HepG2 (cell line): ENCODE measurements around the gene ACOXL. TPM values are rescaled to one million over a fixed set of nuclear protein-coding genes. Genes with fewer than 3 reads are reported as not detected.

Experiments
- ATAC-seq: fragments of 200-7000 bp; cut with Tn5 transposase; 3 replicates; pipeline ENCODE4 v1.9.1; 2020; ENCODE audit warnings: mild to moderate bottlenecking, moderate library complexity
- BruUV-seq: library from RNA; stranded (reverse); fragments of 400-500 nt; replicated peaks from 2 replicates; lab custom pipeline; 2021; lab: Mats Ljungman, UMichigan
- CTCF ChIA-PET: fragments of 300-600 bp; formaldehyde crosslinking; extraction: SDS; loops from one replicate; lab custom pipeline; 2021; ENCODE audit warnings: low total read pairs, inconsistent platforms, low intra/inter-chr PET ratio; lab: Yijun Ruan, JAX
- POLR2A ChIA-PET: fragments of 350-600 bp; sonication (Branson Sonifier 250); formaldehyde crosslinking; loops from one replicate; lab custom pipeline; 2020; ENCODE audit warnings: antibody characterized with exemption, inconsistent platforms; lab: Yijun Ruan, JAX
- DNase-seq: peaks from one replicate; pipeline ENCODE4 v3.0.0-alpha.2; 2015; ENCODE audit warnings: low spot score
- FAIRE-seq: peaks from 3 replicates; lab custom pipeline; 2011; peaks lifted over from hg19 to GRCh38; lab: Jason Lieb, UNC
- H2AFZ ChIP-seq: one replicate; pipeline ENCODE4 v1.6.1; 2011; ENCODE audit warnings: low read length, inconsistent platforms
- H3K27ac ChIP-seq: fragments of 300-600 bp; 3 replicates; pipeline ENCODE4 v1.8.0; 2011; ENCODE audit warnings: mixed run types, mild to moderate bottlenecking, mixed read lengths, low read length, inconsistent platforms; ENCODE audit not compliant: insufficient read depth; ENCODE audit errors: extremely low read length
- H3K27me3 ChIP-seq, 2 experiments: fragments of 200-600 bp in 1 of 2; 2 replicates in 1 of 2; 3 replicates in 1 of 2; pipeline versions ENCODE4 v1.6.0 to v1.8.0; 2011; ENCODE audit warnings: low read length in 2 of 2, mild to moderate bottlenecking in 2 of 2, moderate library complexity in 2 of 2, inconsistent platforms in 1 of 2; ENCODE audit not compliant: insufficient read depth in 2 of 2, control insufficient read depth in 1 of 2
- H3K36me3 ChIP-seq, 2 experiments: fragments of 200-600 bp in 1 of 2; replicated peaks in 1 of 2; 2 replicates in 1 of 2; 3 replicates in 1 of 2; pipeline versions ENCODE4 v1.5.1 to v1.8.0; 2011; ENCODE audit warnings: low read length in 2 of 2, inconsistent platforms in 1 of 2; ENCODE audit not compliant: insufficient read depth in 2 of 2, control insufficient read depth in 1 of 2
- H3K4me1 ChIP-seq: 2 replicates; pipeline ENCODE4 v1.5.1; 2012; ENCODE audit warnings: low read length, inconsistent platforms; ENCODE audit not compliant: insufficient read depth
- H3K4me2 ChIP-seq: 2 replicates; pipeline ENCODE4 v1.6.0; 2011; ENCODE audit warnings: low read depth, low read length, inconsistent platforms
- H3K4me3 ChIP-seq, 3 experiments: fragments of 200-600 bp in 1 of 3; sonication (generic), shearing (Covaris generic) in 1 of 3; replicated peaks in 1 of 3; 2 replicates each; pipeline ENCODE4 v1.5.1; 2011 to 2016; ENCODE audit warnings: low read length in 3 of 3, inconsistent platforms in 2 of 3, low read depth in 2 of 3, mild to moderate bottlenecking in 2 of 3, control low read depth in 1 of 3, mixed read lengths in 1 of 3; ENCODE audit not compliant: insufficient read depth in 1 of 3
- H3K79me2 ChIP-seq: one replicate; pipeline ENCODE4 v1.6.1; 2011; ENCODE audit warnings: low read length, inconsistent platforms; ENCODE audit not compliant: insufficient read depth
- H3K9ac ChIP-seq: 2 replicates; pipeline ENCODE4 v1.6.0; 2011; ENCODE audit warnings: mild to moderate bottlenecking, low read depth, low read length, inconsistent platforms; ENCODE audit not compliant: insufficient read depth
- H3K9me3 ChIP-seq: 2 replicates; pipeline ENCODE4 v1.5.1; 2012; ENCODE audit warnings: mild to moderate bottlenecking, low read length
- H4K20me1 ChIP-seq: 2 replicates; pipeline ENCODE4 v1.6.0; 2011; ENCODE audit warnings: inconsistent platforms, mild to moderate bottlenecking, low read length, moderate library complexity; ENCODE audit not compliant: insufficient read depth
- ARNTL ChIP-seq: sonication (generic); formaldehyde crosslinking; IDR thresholded peaks from 2 replicates; pipeline ENCODE4 v1.4.0; 2020; ENCODE audit warnings: mild to moderate bottlenecking, missing genetic modification reagents
- FOXA3 ChIP-seq: IDR thresholded peaks from 2 replicates; pipeline ENCODE4 v1.6.1; 2016; ENCODE audit warnings: missing genetic modification reagents, missing compliant biosample characterization
- FOXK2 ChIP-seq: fragments of 450-650 bp; IDR thresholded peaks from 2 replicates; pipeline ENCODE4 v1.6.1; 2016
- HNF1A ChIP-seq, 2 experiments: sonication (generic) in 1 of 2; formaldehyde crosslinking in 1 of 2; IDR thresholded peaks; 2 replicates each; pipeline versions ENCODE4 v1.4.0 to v1.6.1; 2016 to 2020; ENCODE audit warnings: borderline replicate concordance in 1 of 2, low read depth in 1 of 2, mild to moderate bottlenecking in 1 of 2, missing genetic modification reagents in 1 of 2
- MAF1 ChIP-seq: sonication (generic); formaldehyde crosslinking; IDR thresholded peaks from 2 replicates; pipeline ENCODE4 v1.5.0; 2020; ENCODE audit warnings: missing genetic modification reagents, borderline replicate concordance
- MLX ChIP-seq: IDR thresholded peaks from 2 replicates; pipeline ENCODE4 v1.6.1; 2016
- MTERF4 ChIP-seq: sonication (generic); formaldehyde crosslinking; IDR thresholded peaks from 2 replicates; pipeline ENCODE4 v1.8.0; 2023; ENCODE audit warnings: mild to moderate bottlenecking, missing genetic modification reagents
- PLRG1 ChIP-seq: fragments of 450-650 bp; conservative IDR thresholded peaks from 2 replicates; pipeline ENCODE4 v1.6.1; 2016
- SIN3B ChIP-seq: fragments of 150-350 bp; IDR thresholded peaks from 2 replicates; pipeline ENCODE4 v1.6.1; 2014; ENCODE audit warnings: low read length
- SNAI1 ChIP-seq: sonication (generic); formaldehyde crosslinking; IDR thresholded peaks from 2 replicates; pipeline ENCODE4 v1.5.0; 2020; ENCODE audit warnings: mild to moderate bottlenecking, missing genetic modification reagents, borderline replicate concordance
- SRF ChIP-seq: IDR thresholded peaks from 2 replicates; pipeline ENCODE4 v1.6.1; 2011; ENCODE audit warnings: mild to moderate bottlenecking, low read depth, low read length, moderate library complexity
- STAG1 ChIP-seq: sonication (generic); formaldehyde crosslinking; IDR thresholded peaks from 2 replicates; pipeline ENCODE4 v1.4.0; 2020; ENCODE audit warnings: missing genetic modification reagents
- TP53 ChIP-seq: sonication (generic); formaldehyde crosslinking; conservative IDR thresholded peaks from 2 replicates; pipeline ENCODE4 v1.4.0; 2020; ENCODE audit warnings: missing genetic modification reagents
- ZBTB20 ChIP-seq: sonication (generic); formaldehyde crosslinking; IDR thresholded peaks from 2 replicates; pipeline ENCODE4 v1.8.1; 2023; ENCODE audit warnings: missing genetic modification reagents, low read depth, mild to moderate bottlenecking, borderline replicate concordance
- ZFP91 ChIP-seq: sonication (generic); formaldehyde crosslinking; IDR thresholded peaks from 2 replicates; pipeline ENCODE4 v1.9.0; 2022; ENCODE audit warnings: missing genetic modification reagents, mild to moderate bottlenecking, borderline replicate concordance
- ZNF24 ChIP-seq: fragments of 450-650 bp; IDR thresholded peaks from 2 replicates; pipeline ENCODE4 v1.6.1; 2017; ENCODE audit warnings: antibody characterized with exemption, mild to moderate bottlenecking
- ZNF33B ChIP-seq: sonication (generic); formaldehyde crosslinking; IDR thresholded peaks from 2 replicates; pipeline ENCODE4 v1.5.1; 2020; ENCODE audit warnings: mild to moderate bottlenecking, missing genetic modification reagents
- ZNF546 ChIP-seq: sonication (generic); formaldehyde crosslinking; conservative IDR thresholded peaks from 2 replicates; pipeline ENCODE4 v1.8.1; 2023; ENCODE audit warnings: mild to moderate bottlenecking, missing genetic modification reagents
- ZNF768 ChIP-seq: sonication (generic); formaldehyde crosslinking; IDR thresholded peaks from 2 replicates; pipeline ENCODE4 v1.4.0; 2020; ENCODE audit warnings: missing genetic modification reagents
- WGBS: methylation state at CpG from one replicate; pipeline ENCODE4 v1.1.6; 2017; ENCODE audit warnings: low lambda C conversion rate; 5-methylcytosine and 5-hydroxymethylcytosine counted together
- in situ Hi-C: cut with HindIII; loops from 2 replicates; pipeline ENCODE4 v1.10.0; 2017; ENCODE audit warnings: low pct_unique_long_range_greater_than_20kb; ENCODE audit not compliant: extremely low pct_ligation_motif_present
- intact Hi-C: fragments of 100-400 bp; cut with micrococcal nuclease; formaldehyde crosslinking; loops from one replicate; pipeline ENCODE4 v1.10.0; 2022; ENCODE audit not compliant: unreplicated experiment
- polyA plus RNA-seq, 8 experiments: library from polyadenylated mRNA; depleted of rRNA in 3 of 8; stranded (reverse) in 7 of 8; unstranded in 1 of 8; fragments of >200 nt; fragmentation: Illumina TruSeq in 4 of 8; extraction: Trizol in 4 of 8; gene quantifications; 2 replicates each; pipeline versions ENCODE4 v1.2.1 to v1.2.3, GENCODE V29; 2011 to 2016; ENCODE audit warnings: low read depth in 4 of 8, missing spikeins in 1 of 8, mixed read lengths in 1 of 8; ENCODE audit not compliant: insufficient read depth in 1 of 8
- total RNA-seq, 5 experiments: library from RNA; depleted of rRNA; stranded (reverse); fragments of >200 nt; fragmentation: Illumina TruSeq; extraction: Trizol; gene quantifications; 2 replicates each; pipeline ENCODE4 v1.2.3, GENCODE V29; 2016; ENCODE audit warnings: low read depth in 1 of 5

ACOXL gene
- total and polyA plus RNA-seq, 2 of the 13 experiments (the other 11 are each of a cell fraction or from before 2014, with no cell fraction given): not detected

- Histone ChIP-seq H2AFZ (no peak overlapping the region), H3K4me2 (no peak overlapping the region), H3K27me3 (peaks cover 2 to 45% of the 10 kb centered on the region in 2 experiments; a peak in 3 of 5 replicates), H3K9me3 (no peaks in the 10 kb centered on the region), H3K4me1 (no peaks in the 10 kb centered on the region), H3K4me3 (no peak overlapping the region), H3K79me2 (no peaks in the 10 kb centered on the region), H4K20me1 (no peaks in the 10 kb centered on the region), H3K36me3 (no peaks in the 10 kb centered on the region), H3K9ac (no peak overlapping the region), H3K27ac (no peak overlapping the region)
- FAIRE-seq (no peak), DNase-seq (no peak), ATAC-seq (peak; percentile 35; the same call in 2 of the 3 replicates)
- ChIA-PET POLR2A (no interaction called here), CTCF (no interaction called here)
- intact Hi-C loops (no loop called here), in situ Hi-C loops (no loop called here)
- WGBS: 34% methylated on average over 9 of the region's 9 CpGs
- TF ChIP-seq SIN3B (no peak), ZNF546 (CRISPR knock-in tag) (no peak), SNAI1 (CRISPR knock-in tag) (no peak), ZFP91 (CRISPR knock-in tag) (no peak), TP53 (no peak), STAG1 (no peak), ARNTL (CRISPR knock-in tag) (no peak), FOXK2 (no peak), ZNF33B (CRISPR knock-in tag) (no peak), MAF1 (CRISPR knock-in tag) (no peak), MLX (CRISPR knock-in tag) (no peak), MTERF4 (no peak), PLRG1 (no peak), ZNF24 (no peak), FOXA3 (CRISPR knock-in tag) (no peak), ZNF768 (CRISPR knock-in tag) (no peak), HNF1A (IDR thresholded peaks at IDR 0.05; ENCODE audit: low read depth) (no peak), HNF1A (CRISPR knock-in tag; IDR thresholded peaks at IDR 0.05; ENCODE audit: borderline replicate concordance) (no peak), SRF (no peak), ZBTB20 (CRISPR knock-in tag) (no peak)
- BruUV-seq: no TSS peak
These were observed 9.2 kb downstream of the ACOXL start for GRCh38 chr2:110741491-110741980.
